ENCODE data around the gene RASA1.

The RASA1 gene

DNA sequence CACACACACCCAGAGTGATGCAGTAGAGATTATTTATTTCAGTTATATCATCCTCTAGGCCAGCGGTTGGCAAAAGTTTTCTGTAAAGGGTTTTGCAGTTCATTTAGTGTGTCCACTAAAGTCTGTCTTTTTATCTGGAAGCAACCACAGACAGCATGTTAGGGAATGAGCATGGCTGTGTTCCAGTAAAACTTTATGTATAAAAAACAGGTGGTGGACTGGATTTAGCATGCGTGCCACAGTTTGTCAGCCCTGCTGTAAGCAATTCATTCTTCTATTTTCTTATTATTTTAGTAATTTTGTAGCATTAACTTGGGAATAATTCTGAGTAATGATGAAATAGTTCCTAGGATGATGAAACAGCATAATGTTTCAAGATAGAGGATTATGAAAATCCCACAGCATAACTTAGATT lies 93.4 kb downstream of the RASA1 start:
- DNase-seq: no peak
- ATAC-seq: no peak

DNA sequence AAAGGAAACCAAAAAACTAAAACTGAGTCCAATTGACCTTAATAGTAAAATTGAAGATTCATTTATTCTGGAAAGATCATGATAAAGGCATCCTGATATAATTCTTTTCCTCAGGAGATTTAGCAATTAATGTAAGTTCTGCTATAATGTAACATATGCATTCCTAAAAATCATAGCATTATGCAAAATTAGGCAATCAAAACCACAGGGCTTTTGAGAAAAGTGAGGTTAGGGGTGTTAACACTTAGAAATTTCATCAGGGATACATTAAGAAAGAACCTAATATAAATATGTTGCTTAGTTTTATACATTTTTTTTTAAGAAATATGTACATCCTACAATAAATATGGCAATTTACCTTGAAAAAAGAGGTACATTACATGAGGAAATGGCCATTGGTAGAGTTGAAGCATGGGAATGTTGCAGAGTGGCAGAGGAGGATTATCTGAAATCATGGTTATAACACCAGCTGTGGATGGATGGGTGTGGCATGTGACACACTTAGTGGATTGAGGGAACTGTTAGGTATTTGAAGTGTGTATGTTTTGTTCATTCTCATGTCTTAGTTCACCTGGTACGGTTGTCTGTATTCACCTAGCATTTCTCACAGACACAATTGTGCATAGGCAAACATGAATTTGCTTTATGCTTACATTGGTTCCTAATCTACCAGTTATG lies 94.0 kb downstream of the RASA1 start:
- no peak for ATAC-seq
- no peak for DNase-seq

DNA sequence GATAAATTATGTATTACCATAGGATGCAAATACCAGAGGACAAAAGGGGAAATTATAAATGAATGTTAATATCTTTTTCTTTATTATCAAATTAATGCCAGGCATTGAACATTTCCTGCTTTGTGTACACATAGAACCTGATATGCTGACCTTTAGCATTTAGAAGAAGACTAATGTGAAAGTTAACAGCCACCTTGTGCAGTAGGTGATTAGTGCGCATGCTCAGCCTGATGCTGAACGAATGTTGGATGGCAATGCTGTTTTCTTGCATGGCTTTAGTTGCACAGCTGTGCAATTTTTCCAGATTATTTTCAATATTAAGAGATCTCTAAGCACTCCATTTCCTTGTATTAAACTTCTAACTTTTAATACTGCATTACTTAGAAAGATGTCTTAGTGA lies 99.6 kb downstream of the RASA1 start:
- ATAC-seq: no peak
- DNase-seq: no peak

DNA sequence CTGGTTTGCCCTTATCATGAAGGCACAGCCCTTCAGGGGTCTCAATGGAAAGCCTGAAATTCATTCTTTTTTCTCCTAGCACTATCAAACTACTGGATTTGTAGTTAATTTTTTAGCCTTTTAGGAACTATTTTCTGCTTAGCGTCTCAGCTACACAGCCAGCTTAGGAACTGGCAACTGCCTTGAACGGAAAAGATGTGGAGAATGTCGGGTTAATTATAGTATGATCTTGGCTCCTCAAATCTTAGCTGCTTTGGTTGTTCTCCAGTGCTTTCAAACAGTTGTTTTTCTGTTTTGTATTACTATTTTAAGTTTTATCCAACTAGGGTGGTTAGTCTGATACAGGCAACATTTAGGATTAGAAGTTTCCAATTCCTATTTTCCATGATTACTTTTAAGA lies 100.9 kb downstream of the RASA1 start:
- ATAC-seq: no peak
- DNase-seq: no peak

DNA sequence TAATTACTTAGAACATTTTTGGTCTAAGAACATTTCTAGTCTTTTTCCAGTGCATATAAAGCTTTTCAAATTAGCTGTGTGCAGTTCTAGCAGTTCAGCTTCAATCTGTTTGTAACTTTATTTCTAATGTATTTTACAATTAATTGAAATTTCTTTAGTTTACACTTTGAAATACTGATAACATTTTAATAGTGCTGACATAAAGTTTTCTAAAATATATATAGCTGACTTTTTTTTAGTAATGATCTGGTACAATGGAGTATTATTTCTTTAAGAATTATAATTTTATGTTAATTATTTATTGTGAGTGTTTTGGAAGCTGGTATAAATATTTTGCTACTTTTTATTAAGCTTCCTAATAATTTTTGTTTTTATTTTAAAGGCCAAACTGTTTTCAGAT lies 101.7 kb downstream of the RASA1 start:
- no peak for DNase-seq
- no peak for ATAC-seq

DNA sequence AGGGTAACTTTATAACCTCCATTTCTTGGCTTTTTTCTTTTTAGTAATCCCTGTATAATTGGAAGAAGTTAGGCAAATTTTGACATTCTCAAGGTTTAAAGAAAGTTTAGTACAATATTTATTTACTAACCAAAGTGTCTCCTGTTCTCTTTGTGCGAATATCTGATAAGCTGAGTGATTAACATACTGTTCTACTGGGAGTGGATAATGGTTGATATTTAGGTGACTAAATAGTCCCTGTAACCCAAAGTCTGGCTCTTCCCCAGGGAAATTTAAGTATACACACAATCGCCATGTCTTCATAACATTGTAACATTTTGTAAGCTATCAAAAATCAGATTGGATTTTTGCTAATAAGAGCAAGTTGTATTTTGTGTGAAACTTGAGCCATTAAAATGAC lies 105.0 kb downstream of the RASA1 start:
- no peak for ATAC-seq

DNA sequence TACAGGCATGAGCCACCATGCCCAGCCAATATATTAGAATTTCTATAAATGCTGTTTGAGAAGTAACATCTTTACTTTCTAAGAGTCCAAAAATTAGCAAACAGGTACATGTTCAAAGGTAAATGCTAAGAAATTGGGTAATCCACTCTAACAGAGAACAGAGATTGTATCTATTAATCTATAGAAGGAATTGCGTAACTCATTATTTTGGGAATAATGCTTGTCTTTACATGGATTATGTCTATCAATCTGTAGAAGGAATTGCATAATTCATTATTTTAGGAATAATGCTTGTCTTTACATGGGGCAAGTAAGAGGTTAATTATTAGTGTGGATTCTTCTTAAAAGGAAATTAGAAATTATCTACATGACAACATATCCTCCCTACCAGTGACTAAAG lies 114.5 kb downstream of the RASA1 start:
- DNase-seq (no peak), ATAC-seq (no peak)

More for the DNA sequence above, 105.0 kb downstream of the RASA1 start:
- DNase-seq: no peak

DNA sequence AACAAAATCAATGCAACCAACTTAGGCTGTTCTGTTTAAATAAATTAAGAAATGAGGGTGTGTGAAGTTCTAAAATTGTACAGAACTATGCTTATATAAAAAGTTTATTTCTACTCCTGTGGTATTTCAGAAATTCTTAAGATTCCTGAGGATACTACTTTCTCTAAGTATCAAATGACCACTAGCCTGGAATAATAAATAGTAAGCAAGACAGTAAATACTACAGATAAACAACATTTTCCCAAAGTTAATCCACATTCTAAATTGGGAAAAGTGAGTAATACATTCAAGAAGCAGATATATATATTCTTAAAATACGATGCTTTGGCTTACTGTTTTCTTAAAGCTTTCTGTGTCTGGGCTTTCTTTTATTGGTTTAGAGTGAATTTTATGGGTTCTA lies 115.5 kb downstream of the RASA1 start:
- DNase-seq (no peak), ATAC-seq (no peak)

DNA sequence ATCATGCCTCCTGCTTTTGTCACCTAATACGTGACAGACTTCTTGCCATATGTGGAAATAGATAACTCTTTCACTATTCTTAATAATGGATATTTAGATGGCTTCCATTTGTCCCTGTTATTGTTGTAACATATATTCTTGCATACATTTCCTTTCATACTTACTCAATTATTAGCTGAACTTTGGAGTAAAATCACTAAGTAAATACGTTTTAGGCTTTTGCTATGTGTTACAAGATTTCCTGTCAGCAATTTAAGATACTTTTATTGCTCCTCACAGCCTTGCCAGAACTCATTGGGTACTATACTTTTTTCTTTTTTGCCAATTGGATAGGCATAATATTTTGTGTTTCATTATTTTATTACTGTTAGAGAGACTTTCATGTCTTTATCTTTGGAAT lies 118.1 kb downstream of the RASA1 start:
- DNase-seq: no peak
- no peak for ATAC-seq

DNA sequence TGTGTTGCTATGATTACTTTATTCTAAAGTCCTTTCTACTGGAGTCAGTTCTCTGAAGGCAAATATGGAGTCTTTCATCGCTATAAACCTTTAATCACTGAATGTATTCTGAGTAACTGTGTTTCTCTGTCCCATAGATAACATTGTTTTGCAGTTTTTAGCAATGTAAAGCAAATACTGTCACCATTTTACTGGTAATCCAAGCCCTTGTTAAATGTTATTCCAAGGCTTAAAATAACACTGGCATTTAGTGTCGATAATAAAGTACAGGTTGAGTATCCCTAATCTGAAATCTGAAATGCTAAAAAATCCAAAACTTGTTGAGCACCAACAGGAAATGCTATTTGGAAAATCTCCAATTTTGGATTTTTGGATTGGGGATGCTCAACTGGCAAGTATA lies 120.4 kb downstream of the RASA1 start:
- DNase-seq: no peak
- ATAC-seq: no peak

DNA sequence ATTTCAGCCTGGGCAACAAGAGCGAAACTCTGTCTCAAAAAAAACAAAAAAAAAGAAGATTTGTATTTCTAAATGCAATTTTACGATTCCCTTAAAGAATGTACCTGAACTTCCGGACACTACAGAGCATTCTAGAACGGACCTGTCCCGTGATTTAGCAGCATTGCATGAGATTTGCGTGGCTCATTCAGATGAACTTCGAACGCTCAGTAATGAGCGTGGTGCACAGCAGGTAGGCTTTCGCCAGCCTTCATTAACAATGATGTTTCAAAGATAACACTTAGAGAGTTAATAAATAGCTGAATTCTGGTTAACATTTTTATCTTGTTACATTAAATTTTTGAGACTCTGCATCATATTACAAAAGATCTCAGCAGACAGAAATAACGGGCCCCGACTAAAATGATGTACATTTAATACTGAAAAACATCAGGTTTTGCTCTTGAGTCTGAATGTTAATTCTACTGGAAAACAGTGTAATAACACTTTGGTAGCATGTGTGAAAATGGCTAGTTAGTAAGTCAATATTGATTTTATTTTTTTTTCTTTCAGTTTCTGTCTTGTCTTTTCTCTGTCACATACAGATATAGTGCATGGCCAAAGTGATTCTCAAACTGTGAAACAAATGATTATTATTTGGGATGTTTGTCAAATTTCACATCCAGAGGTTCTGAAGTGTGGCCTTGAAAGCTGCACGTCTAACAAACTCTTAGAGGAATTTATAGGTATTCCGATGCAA lies 121.8 kb downstream of the RASA1 start:
- ATAC-seq (no peak), DNase-seq (no peak)

DNA sequence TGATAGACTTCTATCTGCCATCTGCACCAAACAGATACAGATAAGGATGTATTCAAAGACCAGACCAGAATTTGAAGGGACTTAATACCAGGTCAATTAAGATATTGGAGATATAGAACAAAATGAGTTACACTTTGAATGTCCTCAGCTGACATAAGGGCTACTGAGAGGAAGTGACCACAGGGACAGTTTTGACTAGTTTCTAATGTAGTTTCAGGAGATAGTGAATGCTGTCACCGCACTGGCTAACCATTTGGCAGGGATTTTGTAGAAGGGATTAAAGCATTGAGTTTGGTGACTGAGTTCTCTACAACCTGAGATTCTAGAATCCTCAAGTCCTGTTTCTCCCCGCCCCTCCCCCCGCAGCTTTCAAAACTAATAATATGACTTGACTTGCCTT lies 122.4 kb downstream of the RASA1 start:
- ATAC-seq (peak; percentile 14), DNase-seq (no peak)

DNA sequence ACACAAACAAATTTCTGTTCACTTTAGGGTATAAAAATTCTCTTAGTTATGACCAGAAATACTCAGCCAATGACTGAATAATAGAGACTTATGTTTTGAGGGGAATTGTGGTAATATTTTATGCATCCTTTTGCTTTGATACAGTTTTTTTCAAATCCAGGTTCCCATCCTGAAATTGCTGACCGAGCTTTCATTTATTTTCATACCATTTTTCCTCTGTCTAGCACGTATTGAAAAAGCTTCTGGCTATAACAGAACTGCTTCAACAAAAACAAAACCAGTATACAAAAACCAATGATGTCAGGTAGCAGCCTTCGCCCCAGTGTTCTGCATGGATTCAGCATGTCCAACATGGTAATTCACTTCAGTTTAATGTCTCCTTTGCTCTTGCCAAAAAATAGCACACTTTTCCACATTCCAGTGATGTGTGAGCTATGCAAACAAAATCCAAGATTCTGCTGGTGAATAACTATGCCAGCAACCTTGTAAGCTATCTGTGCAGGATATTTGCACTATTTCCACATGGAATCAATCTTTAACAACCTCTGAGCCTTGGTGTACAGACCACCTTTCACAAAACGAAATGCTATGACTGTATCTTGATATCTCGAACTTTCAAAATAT lies 123.0 kb downstream of the RASA1 start:
- no peak for ATAC-seq

DNA sequence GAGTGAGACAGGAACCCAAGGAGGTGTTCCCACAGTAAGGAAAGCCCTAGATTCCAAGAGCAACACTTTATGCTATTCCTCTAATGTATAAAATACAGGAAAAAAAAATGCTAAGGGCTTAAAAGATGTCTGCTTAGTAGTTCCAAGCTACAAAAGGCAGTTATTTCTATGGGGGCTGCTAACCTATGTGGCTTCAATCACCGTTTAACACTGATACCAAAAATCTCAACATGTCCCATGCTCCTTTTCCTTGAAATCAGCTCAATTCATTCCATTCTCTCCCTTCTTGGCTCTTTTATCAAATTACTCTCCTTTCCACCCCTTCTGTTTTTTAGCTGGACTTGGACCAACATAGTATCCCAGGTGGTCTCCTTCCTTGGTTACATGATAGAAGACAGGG lies 124.5 kb downstream of the RASA1 start:
- DNase-seq (no peak), ATAC-seq (no peak)

More for the DNA sequence above, 123.0 kb downstream of the RASA1 start:
- DNase-seq: no peak

DNA sequence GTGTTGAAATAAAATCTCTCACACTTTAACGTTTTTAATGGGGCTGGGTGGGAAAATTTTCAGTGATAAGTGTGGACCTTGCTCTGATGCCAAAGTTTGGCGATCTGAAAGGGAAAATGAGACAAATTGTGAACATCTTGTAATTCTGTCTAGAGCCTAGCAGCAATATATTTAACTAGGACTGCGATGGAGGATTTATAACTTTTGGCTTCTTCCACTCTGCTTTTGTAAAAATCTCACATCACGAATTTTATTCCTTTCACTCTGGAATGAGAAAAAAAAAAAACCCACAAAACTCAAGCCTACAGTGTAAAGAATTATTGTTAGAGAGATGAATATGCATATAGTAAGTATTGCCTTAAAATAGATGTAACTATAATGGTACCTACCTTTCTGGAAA lies 125.1 kb downstream of the RASA1 start:
- no peak for DNase-seq
- ATAC-seq: no peak

DNA sequence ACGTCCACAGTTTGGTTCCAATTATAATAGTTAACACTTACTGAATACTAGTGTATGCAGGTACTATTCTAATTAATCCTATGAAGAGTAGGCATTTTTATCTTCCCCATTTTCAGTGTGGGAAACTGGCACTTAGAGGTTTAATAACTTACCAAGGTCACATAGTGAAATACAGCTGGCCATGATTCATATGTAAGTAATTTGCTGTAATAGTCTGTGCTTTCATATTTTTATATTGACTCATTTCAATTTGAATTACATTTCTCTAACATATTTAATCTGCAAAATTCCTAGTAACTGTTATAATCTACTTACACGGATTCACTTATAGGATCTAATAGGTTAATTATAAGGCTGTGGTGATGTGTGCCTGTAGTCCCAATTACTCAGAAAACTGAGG lies 125.6 kb downstream of the RASA1 start:
- ATAC-seq: no peak
- no peak for DNase-seq

DNA sequence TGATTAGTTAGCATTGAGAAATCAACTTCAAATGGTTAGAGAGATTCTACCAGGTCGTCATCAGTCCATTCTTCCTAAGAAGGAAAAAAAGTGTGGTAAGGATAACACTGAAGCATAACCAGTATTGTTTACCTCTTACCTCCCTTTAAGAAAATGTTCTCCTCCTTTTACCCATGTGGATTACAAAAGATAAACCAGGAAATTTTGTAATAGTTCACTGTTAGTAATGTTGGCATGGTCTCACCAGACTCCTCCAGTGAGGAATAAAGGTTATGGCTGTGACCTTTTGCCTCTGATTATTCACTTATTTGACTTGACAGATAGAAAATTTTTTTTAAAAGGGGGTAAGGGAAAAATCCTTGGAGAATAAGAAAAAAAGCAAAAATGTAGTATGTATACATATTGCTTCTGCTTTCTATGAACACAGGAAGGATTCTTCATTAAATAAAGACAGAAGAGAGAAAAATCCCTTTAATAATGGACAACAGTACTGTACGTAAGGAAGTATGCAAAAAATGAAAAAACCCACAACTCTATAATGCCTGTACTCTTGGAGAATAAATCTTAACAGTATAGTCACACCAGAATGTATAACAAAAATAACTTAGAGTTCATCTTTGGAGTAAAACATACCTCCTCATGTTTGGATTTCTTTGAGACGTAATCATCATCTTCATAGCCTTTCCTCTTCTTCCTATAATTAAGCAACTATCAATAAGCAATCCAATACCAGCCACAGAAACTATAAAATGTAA lies 126.9 kb downstream of the RASA1 start:
- ATAC-seq (no peak), DNase-seq (no peak)

DNA sequence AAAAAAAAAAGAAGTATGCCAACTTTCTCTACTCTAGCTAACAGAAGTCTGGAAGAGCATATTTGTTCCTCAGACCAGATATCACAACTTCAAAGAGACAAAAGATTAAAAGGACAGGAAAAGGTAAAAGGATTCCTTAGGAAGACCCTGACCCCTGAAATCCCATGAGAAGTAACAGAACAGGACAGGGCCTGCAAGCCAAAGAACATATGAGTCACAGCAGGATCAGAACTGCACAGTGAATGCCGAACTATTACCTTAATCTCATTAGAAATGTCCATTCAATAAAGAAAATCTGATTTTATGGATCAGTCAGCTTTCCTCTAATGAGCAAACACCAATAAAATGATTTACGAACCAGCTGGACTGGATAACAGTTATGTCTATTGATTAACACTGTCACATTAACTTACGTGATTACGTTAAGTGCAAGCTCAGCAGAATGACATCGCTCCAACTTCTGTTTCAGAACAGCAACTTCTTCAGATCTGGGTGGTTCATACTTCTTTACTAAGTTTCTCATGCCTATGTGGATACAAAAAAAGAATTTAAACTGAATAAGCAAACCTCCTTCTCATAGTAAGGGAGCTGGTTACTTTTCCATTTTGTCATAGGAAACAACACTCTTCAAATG lies 131.4 kb downstream of the RASA1 start:
- DNase-seq (no peak), ATAC-seq (no peak)

DNA sequence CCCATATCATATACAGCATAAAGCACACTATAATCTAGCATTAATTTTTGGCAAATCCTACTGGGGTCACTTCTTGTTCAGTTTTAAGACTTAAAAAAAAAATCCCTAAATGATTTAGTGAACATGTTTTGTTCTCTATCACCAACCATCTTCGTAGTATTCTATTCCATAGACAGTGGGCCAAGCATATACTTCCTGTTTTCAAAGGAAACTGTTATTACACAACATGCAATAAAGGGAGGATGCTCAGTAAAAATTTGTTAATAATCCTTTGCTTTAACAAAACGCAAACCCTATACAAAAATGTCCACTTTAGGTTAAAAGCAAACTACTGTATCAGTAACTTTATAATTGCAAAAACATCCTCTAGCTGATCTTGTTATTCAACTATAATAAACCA lies 132.0 kb downstream of the RASA1 start:
- DNase-seq (no peak), ATAC-seq (no peak)

DNA sequence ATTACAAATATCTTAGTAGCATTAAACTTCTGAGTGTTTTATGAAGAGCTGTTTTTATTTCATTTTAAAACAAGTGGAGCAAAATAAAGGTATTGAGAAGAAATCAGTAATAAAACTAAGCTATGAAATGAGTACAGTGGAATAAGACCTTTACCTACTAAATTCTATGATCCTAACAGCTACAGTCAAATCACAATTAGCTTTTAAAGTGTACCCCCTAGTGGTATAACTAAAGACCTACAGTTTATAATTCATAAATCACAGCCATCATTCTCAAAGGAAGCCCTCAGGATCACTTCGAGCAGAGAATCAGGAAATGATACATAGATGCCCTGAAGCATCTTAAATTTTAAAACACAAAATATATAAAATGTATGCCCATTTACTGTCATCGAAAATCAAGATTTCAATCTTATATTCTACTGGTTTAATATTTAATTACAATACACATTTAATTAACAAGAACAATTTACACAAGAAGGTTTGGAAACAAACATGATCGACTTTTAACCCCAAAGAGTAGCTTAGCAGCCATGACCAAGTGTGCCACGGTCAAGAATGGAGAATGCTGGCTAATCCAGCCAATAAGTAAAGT lies 132.7 kb downstream of the RASA1 start:
- DNase-seq (no peak), ATAC-seq (peak; percentile 41)

DNA sequence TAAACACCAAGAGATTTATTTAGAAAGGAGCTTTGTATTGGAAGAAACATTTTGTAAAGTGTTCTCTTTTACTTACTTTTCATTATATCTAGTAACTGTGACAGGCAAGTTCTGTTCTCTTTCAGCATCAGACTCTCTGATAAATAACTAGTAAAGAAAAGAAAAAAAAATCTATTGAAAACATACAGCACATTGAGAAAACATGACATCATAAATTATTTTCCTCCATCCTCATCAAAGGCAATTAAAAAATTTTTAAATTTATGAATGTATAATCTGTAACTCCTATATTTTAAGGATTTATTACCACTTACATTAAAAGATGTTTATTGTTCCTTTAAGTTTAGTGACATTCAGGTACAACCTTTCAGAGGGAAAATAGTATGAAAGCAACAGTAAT lies 133.9 kb downstream of the RASA1 start:
- ATAC-seq: no peak
- no peak for DNase-seq

DNA sequence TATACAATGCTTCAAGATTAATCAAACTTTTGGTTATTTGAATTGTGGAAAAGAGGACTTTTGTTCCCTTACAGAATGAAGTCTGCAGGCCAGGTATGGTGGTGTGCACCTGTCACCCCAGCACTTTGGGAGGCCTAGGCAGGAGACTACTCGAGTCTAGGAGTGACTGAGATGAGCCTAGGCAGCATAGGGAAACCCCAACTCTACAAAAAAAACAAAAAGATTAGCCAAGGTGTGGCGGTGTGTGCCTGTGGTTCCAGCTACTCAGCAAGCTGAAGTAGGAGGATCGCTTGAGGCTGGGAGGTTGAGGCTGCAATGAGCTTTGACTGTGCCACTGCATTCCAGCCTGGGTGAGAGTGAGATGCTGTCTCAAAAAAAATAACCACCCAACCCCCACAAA lies 135.7 kb downstream of the RASA1 start:
- ATAC-seq (peak; percentile 40), DNase-seq (no peak)
